Neutrophil (primary cell): ENCODE measurements around the gene RAI1.

Source experiments
- H3K27ac ChIP-seq: fragments of 200-600 bp; sonication (generic); 2 replicates; pipeline ENCODE4 v1.5.1; 2016; ENCODE audit warnings: mild to moderate bottlenecking, moderate library complexity
- H3K27me3 ChIP-seq: fragments of 200-600 bp; sonication (generic); 2 replicates; pipeline ENCODE4 v1.6.0; 2016; ENCODE audit warnings: mild to moderate bottlenecking
- H3K36me3 ChIP-seq: fragments of 200-600 bp; sonication (generic); 2 replicates; pipeline ENCODE4 v1.5.1; 2017
- H3K4me1 ChIP-seq, 2 experiments: fragments of 200-600 bp in 1 of 2; sonication (generic) in 1 of 2; 1 replicate in 1 of 2; 2 replicates in 1 of 2; pipeline versions ENCODE4 v1.5.1 to v1.6.1; 2013 to 2016; ENCODE audit warnings: low read depth in 1 of 2, low read length in 1 of 2, mild to moderate bottlenecking in 1 of 2, moderate library complexity in 1 of 2; ENCODE audit not compliant: control insufficient read depth in 1 of 2, insufficient read depth in 1 of 2
- H3K4me3 ChIP-seq, 2 experiments: fragments of 200-600 bp in 1 of 2; sonication (generic) in 1 of 2; 1 replicate in 1 of 2; 2 replicates in 1 of 2; pipeline ENCODE4 v1.5.1; 2013 to 2016; ENCODE audit warnings: low read depth in 1 of 2, low read length in 1 of 2, mild to moderate bottlenecking in 1 of 2, moderate library complexity in 1 of 2
- H3K9me3 ChIP-seq: fragments of 200-600 bp; sonication (generic); 2 replicates; pipeline ENCODE4 v1.5.1; 2016
- TF ChIP-seq, protein P1 (sequence below): fragments of 200-600 bp; sonication (generic); IDR thresholded peaks from 2 replicates; pipeline ENCODE4 v1.5.1; 2016; ENCODE audit warnings: antibody characterized with exemption

The RAI1 gene

DNA sequence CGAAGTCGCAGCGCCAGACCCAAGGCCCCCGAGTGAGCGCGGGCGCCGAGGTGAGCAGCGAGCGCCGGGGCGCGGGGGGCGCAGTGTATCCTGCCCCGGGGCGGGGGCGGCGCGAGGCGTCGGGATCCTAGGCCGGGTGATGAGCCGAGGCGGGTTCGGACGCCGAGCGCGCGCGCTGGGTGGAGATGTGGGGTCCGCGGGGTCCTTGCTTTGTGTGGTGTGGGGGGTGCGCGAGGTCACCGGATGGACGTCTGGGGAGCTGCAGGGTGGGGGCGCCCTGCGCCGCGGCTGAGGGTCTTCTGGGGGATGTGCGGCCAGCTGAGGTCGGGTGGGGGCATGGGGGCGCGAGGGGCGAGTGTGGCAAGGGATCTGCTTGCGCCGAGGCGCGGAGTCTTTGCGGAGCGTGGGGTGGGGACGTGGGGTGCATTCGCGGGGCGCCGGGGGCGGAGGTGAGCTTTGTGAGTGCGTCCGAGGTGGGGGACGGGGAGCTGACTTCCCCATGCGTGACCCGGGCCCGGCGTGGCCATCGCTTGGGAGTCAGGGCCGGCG is 560 bp downstream of the RAI1 start:
- TF ChIP-seq, protein P1, sequence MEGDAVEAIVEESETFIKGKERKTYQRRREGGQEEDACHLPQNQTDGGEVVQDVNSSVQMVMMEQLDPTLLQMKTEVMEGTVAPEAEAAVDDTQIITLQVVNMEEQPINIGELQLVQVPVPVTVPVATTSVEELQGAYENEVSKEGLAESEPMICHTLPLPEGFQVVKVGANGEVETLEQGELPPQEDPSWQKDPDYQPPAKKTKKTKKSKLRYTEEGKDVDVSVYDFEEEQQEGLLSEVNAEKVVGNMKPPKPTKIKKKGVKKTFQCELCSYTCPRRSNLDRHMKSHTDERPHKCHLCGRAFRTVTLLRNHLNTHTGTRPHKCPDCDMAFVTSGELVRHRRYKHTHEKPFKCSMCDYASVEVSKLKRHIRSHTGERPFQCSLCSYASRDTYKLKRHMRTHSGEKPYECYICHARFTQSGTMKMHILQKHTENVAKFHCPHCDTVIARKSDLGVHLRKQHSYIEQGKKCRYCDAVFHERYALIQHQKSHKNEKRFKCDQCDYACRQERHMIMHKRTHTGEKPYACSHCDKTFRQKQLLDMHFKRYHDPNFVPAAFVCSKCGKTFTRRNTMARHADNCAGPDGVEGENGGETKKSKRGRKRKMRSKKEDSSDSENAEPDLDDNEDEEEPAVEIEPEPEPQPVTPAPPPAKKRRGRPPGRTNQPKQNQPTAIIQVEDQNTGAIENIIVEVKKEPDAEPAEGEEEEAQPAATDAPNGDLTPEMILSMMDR = no peak
- H3K4me1 ChIP-seq = peaks cover 9 to 14% of the 10 kb centered on the region in 2 experiments

DNA sequence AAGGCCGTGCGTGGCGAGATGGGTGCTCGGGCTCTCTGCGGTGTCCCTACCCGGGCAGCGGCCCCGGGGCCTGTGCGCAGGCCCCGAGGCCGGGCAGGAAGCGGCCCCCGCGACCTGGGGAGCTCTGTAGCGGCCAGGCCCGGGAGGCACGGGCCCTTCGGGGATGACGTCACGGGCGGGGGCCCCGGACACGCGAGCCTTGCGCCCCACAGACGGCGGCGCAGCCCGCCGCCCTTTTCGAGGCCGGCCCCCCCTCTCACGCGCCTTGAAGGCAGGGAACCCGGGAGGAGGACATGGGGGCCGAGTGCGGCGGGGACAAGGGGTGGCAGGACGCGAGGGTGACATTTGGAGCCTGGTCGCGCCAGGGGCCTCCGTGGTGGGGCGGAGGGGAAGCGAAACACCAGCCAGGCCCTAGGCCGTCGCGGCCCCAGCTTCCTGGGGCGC is 1.1 kb downstream of the RAI1 start:
- peaks cover 9 to 14% of the 10 kb centered on the region in 2 experiments for H3K4me1 ChIP-seq
- H3K27me3 ChIP-seq = peaks cover 9% of the 10 kb centered on the region
- TF ChIP-seq, protein P1 = no peak

More for the DNA sequence above, 560 bp downstream of the RAI1 start:
- peaks cover 9% of the 10 kb centered on the region for H3K27me3 ChIP-seq
- H3K4me3 ChIP-seq = peak overlapping the region; percentile 79 to 88
- H3K36me3 ChIP-seq = no peaks in the 10 kb centered on the region
- peak overlapping the region; percentile 46 for H3K27ac ChIP-seq
- H3K9me3 ChIP-seq = no peaks in the 10 kb centered on the region

DNA sequence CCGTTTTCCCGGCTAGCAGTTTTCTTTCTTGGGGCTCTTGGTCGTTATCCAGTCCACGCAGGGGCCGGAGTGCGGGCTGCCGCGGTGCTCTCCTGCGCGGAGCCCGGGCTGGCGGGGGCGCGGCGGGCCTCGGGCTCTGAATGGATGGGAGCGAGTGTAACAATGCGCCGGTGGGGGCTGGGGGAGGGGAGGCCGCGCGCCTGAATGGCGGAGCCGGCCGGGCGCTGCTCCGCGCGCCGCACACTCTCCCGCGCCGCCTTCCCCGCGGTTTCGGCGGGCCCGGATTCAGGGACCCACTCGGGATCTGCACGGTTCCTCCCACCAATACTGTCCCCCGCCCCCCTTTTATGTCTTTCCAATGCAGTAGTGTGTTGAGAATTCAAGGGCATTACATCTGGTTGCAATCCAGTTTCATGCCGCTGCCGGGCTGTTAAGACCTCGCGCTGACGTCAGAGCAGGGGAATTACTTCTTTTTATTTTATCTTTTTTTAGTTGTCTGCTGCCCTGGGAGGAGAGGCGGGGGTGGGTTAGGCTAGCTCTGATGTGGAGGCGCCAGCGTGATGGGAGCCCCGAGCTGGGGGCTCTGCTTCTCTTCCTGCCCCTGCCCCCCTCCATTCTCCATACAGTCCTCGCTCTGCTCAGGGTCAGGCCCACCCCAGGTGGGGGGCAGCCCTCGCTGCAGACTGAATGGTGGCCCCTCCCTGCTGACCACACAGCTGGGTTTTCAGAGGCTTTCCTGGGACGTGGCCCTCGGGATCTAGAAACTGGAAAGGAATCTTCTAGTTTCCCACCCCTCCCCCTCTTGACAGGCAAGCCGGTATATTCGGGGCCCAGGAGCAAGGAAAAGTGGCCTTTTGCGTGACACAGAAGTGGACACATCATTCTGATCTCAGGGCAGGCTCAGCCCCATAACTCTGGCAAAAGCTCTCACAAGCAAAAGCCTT is 1.8 kb downstream of the RAI1 start:
- TF ChIP-seq, protein P1 = no peak
- H3K36me3 ChIP-seq = no peaks in the 10 kb centered on the region
- H3K27me3 ChIP-seq = peaks cover 9% of the 10 kb centered on the region
- H3K27ac ChIP-seq = peak overlapping the region; percentile 18
- H3K4me1 ChIP-seq = peaks cover 9 to 14% of the 10 kb centered on the region in 2 experiments
- H3K9me3 ChIP-seq = no peaks in the 10 kb centered on the region
- peak overlapping the region; percentile 79 to 88 for H3K4me3 ChIP-seq

More for the DNA sequence above, 1.1 kb downstream of the RAI1 start:
- peak overlapping the region; percentile 18 for H3K27ac ChIP-seq
- H3K9me3 ChIP-seq = no peaks in the 10 kb centered on the region
- H3K36me3 ChIP-seq = no peaks in the 10 kb centered on the region
- H3K4me3 ChIP-seq = peak overlapping the region; percentile 79 to 88

DNA sequence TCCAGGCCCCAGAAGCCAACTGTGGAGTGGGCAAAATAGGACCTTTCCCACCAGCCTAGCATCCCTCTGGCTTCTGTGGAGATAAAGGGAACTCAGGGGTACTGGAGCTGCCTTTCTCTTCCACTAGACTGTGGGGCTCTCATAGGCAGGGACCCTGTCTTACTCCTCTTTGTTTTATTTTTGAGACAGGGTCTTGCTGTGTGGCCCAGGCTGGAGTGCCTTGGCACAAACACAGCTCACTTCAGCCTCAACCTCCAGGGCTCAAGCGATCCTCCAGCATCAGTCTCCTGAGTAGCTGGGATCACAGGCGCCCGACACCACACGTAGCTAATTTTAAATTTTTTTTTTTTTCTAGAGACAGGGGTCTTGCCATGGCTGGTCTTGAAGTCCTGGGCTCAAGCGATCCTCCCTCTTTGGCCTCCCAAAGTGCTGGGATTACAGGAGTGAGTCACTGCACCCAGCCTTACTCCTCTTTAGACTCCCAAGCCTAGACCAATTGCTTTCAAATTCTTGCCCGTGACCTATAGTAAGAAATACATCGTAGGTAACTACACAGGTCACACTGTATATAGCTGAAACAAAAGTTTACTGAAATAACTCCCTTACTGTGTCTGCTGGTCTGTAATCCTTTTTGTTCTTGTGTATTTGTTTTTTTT is 2.6 kb downstream of the RAI1 start:
- H3K27me3 ChIP-seq = peaks cover 6% of the 10 kb centered on the region
- no peaks in the 10 kb centered on the region for H3K9me3 ChIP-seq
- H3K36me3 ChIP-seq = no peaks in the 10 kb centered on the region
- H3K4me1 ChIP-seq = peaks cover 9 to 14% of the 10 kb centered on the region in 2 experiments
- TF ChIP-seq, protein P1 = no peak
- H3K27ac ChIP-seq = no peak overlapping the region
- no peak overlapping the region for H3K4me3 ChIP-seq

DNA sequence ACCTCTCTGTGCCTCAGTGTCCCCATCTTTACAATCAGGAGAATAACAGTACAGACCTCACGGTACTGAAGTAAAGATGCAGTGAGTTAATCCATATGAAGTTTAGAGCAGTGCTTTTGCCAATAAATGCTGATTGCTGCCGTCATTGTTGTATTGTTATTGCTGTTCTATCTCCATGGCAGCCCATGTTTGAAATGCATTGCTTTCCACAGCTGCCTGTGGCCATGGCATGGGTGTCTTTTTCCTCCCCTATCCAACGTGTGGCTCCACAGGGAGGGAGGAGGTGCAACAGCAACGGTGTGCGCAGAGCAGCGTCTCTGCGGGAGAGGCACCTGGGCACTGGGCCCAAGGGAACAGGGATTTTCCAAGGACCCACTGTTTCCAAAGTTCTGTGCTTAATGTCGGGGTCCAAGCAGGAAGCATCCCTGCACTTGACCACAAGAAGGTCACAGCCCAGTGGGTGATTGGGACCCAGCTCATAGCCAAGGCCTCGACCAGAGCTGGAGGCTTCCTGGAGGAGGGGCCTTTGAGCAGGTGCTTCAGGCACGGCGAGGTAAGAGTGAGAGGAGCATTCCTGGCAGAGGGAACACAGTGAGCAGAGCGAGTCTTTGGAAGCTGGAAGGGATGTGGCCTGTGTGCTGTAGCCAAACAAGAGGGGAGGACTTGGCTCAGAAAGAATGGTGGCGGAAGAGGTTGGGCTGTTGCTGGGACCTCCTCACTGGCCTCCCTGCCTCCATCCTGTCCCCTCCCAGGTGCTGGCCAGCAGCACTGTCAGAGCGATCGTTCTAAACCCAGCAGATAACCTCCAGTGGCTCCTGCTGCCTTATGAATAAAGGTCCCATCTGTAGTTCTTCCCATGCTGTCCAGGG is 3.9 kb downstream of the RAI1 start:
- Histone ChIP-seq H3K4me3 (no peak overlapping the region), H3K27ac (no peak overlapping the region), H3K4me1 (peaks cover 9 to 14% of the 10 kb centered on the region in 2 experiments)

More for the DNA sequence above, 3.9 kb downstream of the RAI1 start:
- TF ChIP-seq, protein P1 = no peak
- no peaks in the 10 kb centered on the region for H3K9me3 ChIP-seq
- peaks cover 6% of the 10 kb centered on the region for H3K27me3 ChIP-seq
- no peaks in the 10 kb centered on the region for H3K36me3 ChIP-seq
